ENCODE data around the gene ASPSCR1. TPM values are rescaled to one million over a fixed set of nuclear protein-coding genes. Genes with fewer than 3 reads are reported as not detected.

Gene ASPSCR1
- total RNA-seq, 1 donor from 2014 or later = 55.5 TPM

- no peak for DNase-seq (ENCODE audit: low spot score, unreplicated experiment)
- no peak overlapping the region for H3K27ac Mint-ChIP-seq
- H3K27me3 Mint-ChIP-seq = no peaks in the 10 kb centered on the region
- no peaks in the 10 kb centered on the region for H3K4me1 Mint-ChIP-seq (ENCODE audit: low read depth)
- no peak for TF ChIP-seq CTCF (IDR thresholded peaks at IDR 0.05; ENCODE audit: unreplicated experiment)
- no peak overlapping the region for H3K4me3 Mint-ChIP-seq (ENCODE audit: low read depth)
- H3K9me3 Mint-ChIP-seq (ENCODE audit: low read depth) = no peaks in the 10 kb centered on the region
- H3K36me3 Mint-ChIP-seq (ENCODE audit: insufficient read depth) = no peaks in the 10 kb centered on the region
Observed at GRCh38 chr17:82004517-82005455, 27.4 kb downstream of the ASPSCR1 start.

- Mint-ChIP-seq H3K4me3 (ENCODE audit: low read depth) (no peak overlapping the region), H3K9me3 (ENCODE audit: low read depth) (no peaks in the 10 kb centered on the region), H3K36me3 (ENCODE audit: insufficient read depth) (no peaks in the 10 kb centered on the region), H3K27me3 (no peaks in the 10 kb centered on the region), H3K27ac (no peak overlapping the region), H3K4me1 (ENCODE audit: low read depth) (no peaks in the 10 kb centered on the region)
- DNase-seq (ENCODE audit: low spot score, unreplicated experiment) = no peak
- no peak for TF ChIP-seq CTCF (IDR thresholded peaks at IDR 0.05; ENCODE audit: unreplicated experiment)
Observed at GRCh38 chr17:82005701-82006348, 28.4 kb downstream of the ASPSCR1 start.

- no peak overlapping the region for H3K4me3 Mint-ChIP-seq (ENCODE audit: low read depth)
- H3K36me3 Mint-ChIP-seq (ENCODE audit: insufficient read depth) = no peaks in the 10 kb centered on the region
- no peak for DNase-seq (ENCODE audit: low spot score, unreplicated experiment)
- no peaks in the 10 kb centered on the region for H3K27me3 Mint-ChIP-seq
- H3K4me1 Mint-ChIP-seq (ENCODE audit: low read depth) = no peaks in the 10 kb centered on the region
- no peaks in the 10 kb centered on the region for H3K9me3 Mint-ChIP-seq (ENCODE audit: low read depth)
- no peak overlapping the region for H3K27ac Mint-ChIP-seq
- TF ChIP-seq CTCF (IDR thresholded peaks at IDR 0.05; ENCODE audit: unreplicated experiment) = no peak
Observed at GRCh38 chr17:82006468-82007227, 29.2 kb downstream of the ASPSCR1 start.

GRCh38 chr17:82007228-82007494, 29.7 kb downstream of the ASPSCR1 start:
- no peaks in the 10 kb centered on the region for H3K36me3 Mint-ChIP-seq (ENCODE audit: insufficient read depth)
- H3K27ac Mint-ChIP-seq = no peak overlapping the region
- H3K4me3 Mint-ChIP-seq (ENCODE audit: low read depth) = no peak overlapping the region
- DNase-seq (ENCODE audit: low spot score, unreplicated experiment) = no peak
- TF ChIP-seq CTCF (IDR thresholded peaks at IDR 0.05; ENCODE audit: unreplicated experiment) = no peak
- H3K27me3 Mint-ChIP-seq = no peaks in the 10 kb centered on the region
- no peaks in the 10 kb centered on the region for H3K9me3 Mint-ChIP-seq (ENCODE audit: low read depth)
- H3K4me1 Mint-ChIP-seq (ENCODE audit: low read depth) = no peaks in the 10 kb centered on the region

Measured in progenitor cell of endocrine pancreas (in vitro differentiated cells).